NOMO-1 treated with DMSO at 0.1 percent for 48 hours (cell line): Measurements from ENCODE around the gene BEX4.

ENCODE experiments used
- DNase-seq: peaks from one replicate; lab custom pipeline; 2025; ENCODE audit not compliant: unreplicated experiment; lab: John Stamatoyannopoulos, UW

The BEX4 gene

DNA sequence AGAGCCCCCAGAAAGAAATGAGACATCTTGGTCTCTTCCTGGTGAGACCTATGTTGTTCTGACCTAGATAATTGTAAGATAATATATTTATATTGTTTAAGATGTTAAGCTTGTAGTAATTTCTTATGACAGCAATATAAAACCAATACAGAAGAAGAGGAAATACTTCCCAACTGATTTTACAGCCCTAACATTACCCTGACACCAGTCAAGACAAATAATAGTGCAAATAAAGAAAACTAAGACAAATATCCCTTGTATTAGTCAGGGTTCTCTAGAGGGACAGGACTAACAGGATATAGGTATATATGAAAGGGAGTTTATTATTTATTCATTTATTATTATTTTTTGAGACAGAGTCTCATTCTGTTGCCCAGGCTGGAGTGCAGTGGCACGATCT is 21.4 kb downstream of the BEX4 start:
- DNase-seq, result no peak

DNA sequence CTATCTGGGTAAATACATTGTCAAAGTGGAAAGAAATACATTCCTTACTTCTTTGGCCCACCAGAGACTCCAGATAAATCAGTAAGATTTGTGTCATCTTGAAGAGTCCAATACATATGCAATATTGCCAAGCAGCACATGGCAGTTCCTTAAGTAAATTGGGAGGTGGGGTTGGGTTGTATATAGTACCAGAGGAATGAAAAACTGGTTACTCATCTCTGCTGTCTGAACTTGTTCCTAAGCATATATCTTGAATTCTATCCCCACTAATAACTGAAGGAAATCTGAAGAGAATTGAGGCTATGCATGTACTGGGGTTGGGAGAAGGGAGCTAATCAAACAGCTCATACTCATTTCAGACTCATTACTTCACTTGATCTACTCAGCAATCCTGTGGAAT is 25.2 kb downstream of the BEX4 start:
- no peak for DNase-seq

DNA sequence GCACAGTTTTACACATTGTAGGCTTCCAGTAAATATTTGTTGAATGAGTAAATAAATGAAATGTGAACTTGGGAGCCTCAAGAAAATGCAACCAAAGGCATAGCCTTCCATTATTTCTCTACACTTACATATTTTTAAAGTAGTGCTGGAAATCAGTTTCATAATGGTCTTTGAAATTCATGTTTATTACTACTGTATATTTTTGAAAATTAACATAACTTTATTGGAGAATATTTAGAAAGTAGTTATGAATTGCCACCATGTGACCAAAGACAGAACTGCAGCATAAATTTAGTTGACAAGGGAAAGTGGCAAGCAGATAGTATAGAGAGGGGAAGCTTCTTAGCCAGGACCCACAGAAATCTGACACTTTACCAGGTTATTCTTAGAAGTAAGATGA is 33.6 kb downstream of the BEX4 start:
- peak; percentile 8 for DNase-seq

GRCh38 chrX:103249805-103250204 is 34.9 kb downstream of the BEX4 start:
- no peak for DNase-seq

DNA sequence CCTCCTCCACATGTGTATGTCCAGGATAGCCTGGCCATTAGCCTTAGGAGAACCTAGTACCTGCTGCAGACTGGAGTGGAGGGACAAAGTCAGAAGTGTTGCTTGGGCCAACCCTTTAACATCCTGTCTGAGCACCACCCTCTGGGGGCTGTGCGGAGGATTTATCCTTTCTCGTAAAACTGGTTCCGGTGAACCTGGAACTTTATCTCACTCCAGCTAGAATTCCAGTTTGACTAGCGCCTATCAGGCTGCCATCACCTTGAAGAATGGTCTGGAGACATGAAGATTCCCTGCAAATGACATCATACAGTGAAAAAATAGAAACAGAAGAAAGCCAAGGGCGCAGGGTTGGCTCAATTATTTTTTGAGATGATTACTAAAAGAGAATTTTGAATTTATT is 36.1 kb downstream of the BEX4 start:
- no peak for DNase-seq

- no peak for DNase-seq
Measured at GRCh38 chrX:103253608-103254007, 38.7 kb downstream of the BEX4 start.

DNA sequence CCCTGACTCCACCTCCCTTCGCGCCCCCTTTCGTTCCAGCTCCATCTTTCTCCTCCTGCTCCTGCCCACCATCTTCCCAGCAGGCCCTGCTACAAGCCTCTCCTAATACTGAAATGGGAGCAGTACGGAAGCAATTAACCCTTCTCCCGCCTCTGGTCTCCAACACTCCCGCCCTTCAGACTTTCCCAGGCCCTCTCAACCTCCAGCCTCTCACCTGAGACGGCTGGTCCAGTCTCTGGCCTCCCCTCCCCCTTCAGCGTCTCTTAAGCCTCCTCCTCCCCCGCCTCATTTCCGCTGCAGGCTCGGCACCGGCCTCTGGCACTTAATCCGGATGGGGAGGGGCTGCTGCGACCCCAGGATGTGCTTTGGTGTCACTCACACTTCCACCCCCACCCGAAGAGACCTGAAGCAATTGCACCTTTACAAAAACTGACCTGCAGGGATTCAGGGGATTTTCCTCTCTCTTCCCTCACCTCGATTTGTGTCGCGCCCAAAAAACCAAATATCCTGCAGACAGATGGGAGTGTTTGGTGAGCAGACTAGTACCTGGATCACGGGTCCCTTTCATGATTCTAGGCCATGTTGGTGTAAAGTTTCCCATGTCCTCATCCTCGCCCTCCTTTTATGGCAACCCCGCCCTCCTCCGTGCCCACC is 39.4 kb downstream of the BEX4 start:
- no peak for DNase-seq

DNA sequence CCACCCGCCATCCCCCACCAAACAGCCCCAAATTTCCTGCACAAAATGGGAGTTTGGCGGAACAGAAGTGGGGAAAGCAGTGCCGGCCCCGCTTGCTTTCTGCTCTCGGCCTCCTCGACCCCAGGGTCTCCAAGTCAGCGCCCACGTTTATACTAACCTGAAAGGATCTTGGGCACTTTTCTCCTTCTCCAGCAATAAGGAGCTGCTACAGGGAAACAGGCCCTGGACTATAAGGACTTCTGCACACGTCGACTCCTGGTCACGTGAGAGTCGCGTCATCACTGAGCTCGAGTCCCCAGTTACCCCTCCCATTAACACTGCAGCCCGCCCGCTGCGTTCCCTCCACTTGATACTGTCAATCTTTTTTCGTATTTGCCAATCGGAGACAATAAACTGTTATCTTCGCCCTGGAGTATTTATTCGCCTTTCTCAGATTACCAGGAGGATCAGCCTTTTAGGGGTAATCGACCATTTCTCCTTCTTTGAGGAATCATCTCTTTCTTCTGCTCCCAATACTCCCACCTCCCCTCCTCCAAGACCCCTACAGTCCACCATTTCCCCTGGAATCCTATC is 40.1 kb downstream of the BEX4 start, which contains the start of gene TCEAL8:
Gene TCEAL8, minus strand, starts transcription at position 235 of the 573 bp plus-strand sequence. CDS start 1,176 bp downstream, outside the sequence.
- peak; percentile 51 for DNase-seq

DNA sequence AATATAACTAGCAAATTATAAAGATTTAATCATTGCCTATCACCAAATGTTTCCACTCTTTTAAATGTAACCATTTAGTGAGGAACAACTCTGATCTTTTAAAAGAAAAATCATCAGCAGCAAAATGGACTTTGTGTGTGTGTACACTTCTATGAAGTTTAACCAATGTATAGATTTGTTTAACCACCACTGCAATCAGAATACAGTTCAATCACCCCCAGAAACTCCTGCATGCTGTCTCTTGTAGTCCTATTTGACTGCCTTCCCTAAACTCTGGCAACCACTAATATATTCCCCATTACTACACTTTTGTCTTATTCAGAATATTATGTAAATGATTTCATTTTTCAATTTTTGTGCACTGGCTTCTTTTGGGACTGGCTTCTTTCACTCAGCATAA is 41.7 kb downstream of the BEX4 start:
- DNase-seq, result no peak

- DNase-seq, result no peak
Measured at GRCh38 chrX:103258275-103258674, 43.4 kb downstream of the BEX4 start.
